ENCODE data around the gene UNC5B.

UNC5B gene

DNA sequence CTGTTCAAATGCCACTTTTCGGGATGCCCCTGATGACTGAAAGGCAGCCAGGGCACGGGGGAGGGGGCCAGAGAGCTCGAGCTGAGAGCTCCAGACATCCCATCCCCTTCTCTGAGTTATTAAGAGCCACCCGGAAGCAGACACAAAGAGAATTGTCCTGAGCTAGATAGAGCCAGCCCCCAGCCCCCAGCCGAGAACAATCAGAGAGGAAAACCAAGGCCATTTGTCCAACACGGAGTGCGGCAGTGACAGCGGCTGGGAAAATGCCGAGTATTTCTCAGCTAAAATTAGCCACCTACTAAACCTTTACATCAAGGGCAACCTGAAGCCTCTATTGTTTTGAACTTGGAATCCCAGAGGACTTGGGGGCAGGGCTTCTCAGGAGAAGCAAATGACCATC lies 51.0 kb downstream of the UNC5B start:
- no peak for DNase-seq (ENCODE audit: low read depth)
- TF ChIP-seq, protein P1, sequence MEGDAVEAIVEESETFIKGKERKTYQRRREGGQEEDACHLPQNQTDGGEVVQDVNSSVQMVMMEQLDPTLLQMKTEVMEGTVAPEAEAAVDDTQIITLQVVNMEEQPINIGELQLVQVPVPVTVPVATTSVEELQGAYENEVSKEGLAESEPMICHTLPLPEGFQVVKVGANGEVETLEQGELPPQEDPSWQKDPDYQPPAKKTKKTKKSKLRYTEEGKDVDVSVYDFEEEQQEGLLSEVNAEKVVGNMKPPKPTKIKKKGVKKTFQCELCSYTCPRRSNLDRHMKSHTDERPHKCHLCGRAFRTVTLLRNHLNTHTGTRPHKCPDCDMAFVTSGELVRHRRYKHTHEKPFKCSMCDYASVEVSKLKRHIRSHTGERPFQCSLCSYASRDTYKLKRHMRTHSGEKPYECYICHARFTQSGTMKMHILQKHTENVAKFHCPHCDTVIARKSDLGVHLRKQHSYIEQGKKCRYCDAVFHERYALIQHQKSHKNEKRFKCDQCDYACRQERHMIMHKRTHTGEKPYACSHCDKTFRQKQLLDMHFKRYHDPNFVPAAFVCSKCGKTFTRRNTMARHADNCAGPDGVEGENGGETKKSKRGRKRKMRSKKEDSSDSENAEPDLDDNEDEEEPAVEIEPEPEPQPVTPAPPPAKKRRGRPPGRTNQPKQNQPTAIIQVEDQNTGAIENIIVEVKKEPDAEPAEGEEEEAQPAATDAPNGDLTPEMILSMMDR (IDR thresholded peaks at IDR 0.05; ENCODE audit: insufficient read depth, low read depth, low read length, missing control alignments) = no peak

DNA sequence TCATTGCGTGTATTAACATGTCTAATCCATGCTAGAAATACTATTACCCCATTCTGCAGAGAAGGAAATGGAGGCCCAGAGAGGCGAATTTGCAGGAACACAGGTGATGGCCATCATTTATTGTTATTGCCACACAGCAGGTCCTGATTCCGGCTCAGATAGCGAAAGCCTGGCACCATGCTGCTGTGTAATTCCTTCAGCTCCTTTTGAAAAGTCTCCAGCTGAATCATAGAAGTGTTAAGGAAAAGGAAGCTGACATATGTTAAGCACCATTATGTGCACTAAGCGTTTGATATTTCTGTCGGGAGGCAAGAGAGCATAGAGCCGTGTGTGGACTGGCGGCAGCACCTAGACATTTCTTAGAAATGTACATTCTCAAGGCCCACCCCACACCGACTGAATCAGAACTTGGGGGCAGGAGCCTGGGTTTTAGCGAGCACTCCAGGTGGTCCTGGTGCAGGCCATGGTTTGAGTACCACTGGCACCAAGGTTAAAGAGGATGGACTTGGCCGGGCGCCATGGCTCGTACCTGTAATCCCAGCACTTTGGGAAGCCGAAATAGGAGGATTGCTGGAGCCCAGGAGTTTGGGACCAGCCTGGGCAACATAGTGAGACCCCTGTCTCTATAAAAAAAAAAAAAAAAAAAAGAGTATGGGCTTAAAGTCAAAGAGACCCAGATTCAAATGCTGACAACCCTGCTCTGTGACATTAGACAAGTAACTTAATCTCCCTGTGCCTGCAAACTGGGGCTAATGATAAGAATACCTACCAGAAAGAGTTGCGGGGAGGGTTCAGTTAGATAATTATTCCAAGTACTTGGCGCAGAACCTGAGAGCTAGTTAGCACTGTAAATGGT lies 52.2 kb downstream of the UNC5B start:
- TF ChIP-seq, protein P1 (IDR thresholded peaks at IDR 0.05; ENCODE audit: insufficient read depth, low read depth, low read length, missing control alignments) = no peak

More for the DNA sequence above, 51.0 kb downstream of the UNC5B start:
- no peak overlapping the region for H3K4me3 ChIP-seq (ENCODE audit: low read length)

DNA sequence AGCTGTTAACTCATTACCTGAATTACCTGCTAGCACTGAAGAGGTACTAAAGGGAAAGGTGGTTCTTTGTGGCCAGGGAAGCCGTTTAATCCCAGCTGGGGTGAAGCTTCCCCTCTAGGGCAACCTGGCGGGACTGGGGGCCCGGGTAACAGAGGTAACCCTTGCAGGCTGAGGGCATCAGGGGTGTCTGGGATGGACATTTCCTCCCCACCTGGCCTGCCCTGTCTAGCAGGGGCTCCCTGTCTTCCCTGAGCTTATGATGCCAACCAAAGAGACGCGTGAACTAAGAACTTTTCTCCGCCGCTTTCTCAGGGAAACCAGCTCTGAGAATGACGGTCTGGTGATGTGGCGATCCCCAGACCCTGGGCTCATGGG lies 52.8 kb downstream of the UNC5B start:
- TF ChIP-seq, protein P1 (IDR thresholded peaks at IDR 0.05; ENCODE audit: insufficient read depth, low read depth, low read length, missing control alignments) = no peak

More for the DNA sequence above, 52.2 kb downstream of the UNC5B start:
- H3K4me3 ChIP-seq (ENCODE audit: low read length) = no peak overlapping the region
- no peak for DNase-seq (ENCODE audit: low read depth)

DNA sequence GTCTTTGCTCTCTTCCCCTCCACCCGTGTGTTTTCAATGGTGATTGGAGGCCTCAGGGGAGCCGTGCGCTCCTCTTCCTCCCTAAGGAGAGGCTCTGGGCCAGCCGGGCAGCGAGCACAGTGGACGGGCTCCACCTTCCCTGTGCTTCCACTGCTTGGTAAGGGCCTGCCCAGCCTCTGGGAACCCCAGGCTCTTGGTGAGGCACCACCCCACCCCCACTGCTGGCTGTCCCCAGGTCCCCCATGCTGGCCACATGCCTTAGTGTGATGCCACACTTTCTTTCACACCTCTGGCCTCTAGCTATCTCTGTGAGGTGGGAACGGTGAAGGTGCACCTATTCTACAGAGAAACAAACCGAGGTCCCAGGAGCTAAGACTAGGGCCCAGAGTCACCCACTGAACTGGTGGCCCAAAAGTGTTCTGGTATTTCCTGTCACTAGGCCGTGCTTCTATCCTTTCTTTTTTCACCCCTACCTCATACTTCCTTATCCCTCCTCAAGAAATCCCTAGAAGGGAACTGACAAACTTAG lies 53.3 kb downstream of the UNC5B start:
- no peak for DNase-seq (ENCODE audit: low read depth)
- TF ChIP-seq, protein P1 (IDR thresholded peaks at IDR 0.05; ENCODE audit: insufficient read depth, low read depth, low read length, missing control alignments) = no peak
- no peak overlapping the region for H3K4me3 ChIP-seq (ENCODE audit: low read length)

More for the DNA sequence above, 52.8 kb downstream of the UNC5B start:
- no peak overlapping the region for H3K4me3 ChIP-seq (ENCODE audit: low read length)
- no peak for DNase-seq (ENCODE audit: low read depth)

DNA sequence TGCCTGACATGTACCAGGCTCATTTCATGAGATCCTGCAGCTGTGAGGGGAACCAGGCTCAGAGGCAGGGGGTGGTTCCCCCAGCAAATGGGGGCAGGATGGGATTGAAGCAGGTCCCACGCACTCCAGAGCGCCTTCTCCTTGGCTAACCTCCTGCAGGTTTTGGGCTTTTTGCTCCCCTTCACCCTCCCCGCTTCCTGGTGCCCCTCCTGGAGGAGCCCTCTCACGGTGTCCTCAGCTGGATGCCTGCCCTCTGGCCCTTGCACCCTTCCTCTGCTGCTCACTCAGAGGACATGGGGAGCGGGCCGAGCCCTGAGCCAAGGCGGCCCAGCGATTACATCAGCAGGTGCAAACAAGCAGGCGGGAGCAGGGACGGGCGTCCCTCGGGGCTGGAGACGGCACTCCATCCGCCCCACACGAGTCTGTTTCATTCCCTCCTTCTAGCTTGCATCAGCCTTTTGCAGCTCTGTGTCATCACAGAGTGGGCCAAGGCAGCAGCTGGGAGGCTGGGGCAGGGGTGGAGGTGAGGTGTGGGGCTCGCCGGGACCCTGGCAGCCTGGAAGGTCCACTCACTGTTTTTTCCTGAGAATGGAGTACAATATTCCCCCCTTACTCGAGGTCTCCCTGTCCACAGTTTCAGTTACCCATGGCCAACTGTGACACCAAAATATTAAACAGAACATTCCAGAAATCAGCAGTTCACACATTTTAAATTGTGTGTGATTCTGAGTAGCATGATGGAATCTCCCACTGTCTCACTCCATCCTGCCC lies 54.0 kb downstream of the UNC5B start:
- H3K4me3 ChIP-seq (ENCODE audit: low read length) = no peak overlapping the region
- TF ChIP-seq, protein P1 (IDR thresholded peaks at IDR 0.05; ENCODE audit: insufficient read depth, low read depth, low read length, missing control alignments) = no peak
- no peak for DNase-seq (ENCODE audit: low read depth)

DNA sequence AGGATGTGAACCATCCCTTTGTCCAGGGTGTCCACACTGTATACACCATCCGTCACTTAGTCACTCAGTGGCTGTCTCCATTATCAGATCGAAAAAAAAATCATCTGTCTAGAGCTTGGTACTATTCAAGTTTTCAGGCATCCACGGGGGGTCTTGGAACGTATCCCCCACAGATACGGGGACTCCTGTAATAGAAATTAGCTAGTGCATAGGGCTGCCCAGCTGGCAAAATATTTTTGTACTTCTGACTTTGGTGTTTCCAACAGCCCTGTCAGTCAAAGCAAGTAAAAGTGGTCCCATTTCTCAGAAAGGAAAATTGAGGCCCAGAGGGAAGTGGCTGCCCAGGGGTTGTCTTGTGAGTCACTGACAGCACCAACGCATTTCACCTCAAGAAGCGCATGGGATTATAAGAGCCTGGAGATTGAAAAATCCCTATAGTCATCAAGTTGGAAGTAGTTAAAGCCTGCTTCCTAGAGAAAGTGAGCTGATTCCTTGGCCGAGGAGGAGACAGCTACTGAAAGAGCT lies 54.6 kb downstream of the UNC5B start:
- no peak overlapping the region for H3K4me3 ChIP-seq (ENCODE audit: low read length)
- DNase-seq (ENCODE audit: low read depth) = no peak
- TF ChIP-seq, protein P1 (IDR thresholded peaks at IDR 0.05; ENCODE audit: insufficient read depth, low read depth, low read length, missing control alignments) = no peak
